ENCODE measurements around the gene ELOB.

ELOB gene

GRCh38 chr16:2745116-2745890, 31.8 kb downstream of the ELOB start:
- Histone ChIP-seq H3K4me1 (ENCODE audit: control insufficient read depth, insufficient read depth, low read length) (no peaks in the 10 kb centered on the region), H3K27me3 (ENCODE audit: control insufficient read depth, insufficient read depth, low read length, poor library complexity, severe bottlenecking) (no peaks in the 10 kb centered on the region), H3K4me3 (ENCODE audit: insufficient read depth, low read depth, low read length) (no peak overlapping the region), H3K36me3 (ENCODE audit: control insufficient read depth, insufficient read depth, low read length) (no peaks in the 10 kb centered on the region), H3K9me3 (ENCODE audit: control insufficient read depth, low read length) (no peaks in the 10 kb centered on the region), H3K27ac (ENCODE audit: insufficient read depth, low read depth, low read length, poor library complexity, severe bottlenecking) (no peak overlapping the region)
- 87 to 88% methylated on average over 15 of the region's 15 CpGs for WGBS, 2 experiments

GRCh38 chr16:2744711-2745110, 32.4 kb downstream of the ELOB start:
- H3K27me3 ChIP-seq (ENCODE audit: control insufficient read depth, insufficient read depth, low read length, poor library complexity, severe bottlenecking): no peaks in the 10 kb centered on the region
- no peaks in the 10 kb centered on the region for H3K9me3 ChIP-seq (ENCODE audit: control insufficient read depth, low read length)
- H3K27ac ChIP-seq (ENCODE audit: insufficient read depth, low read depth, low read length, poor library complexity, severe bottlenecking): no peak overlapping the region
- no peaks in the 10 kb centered on the region for H3K4me1 ChIP-seq (ENCODE audit: control insufficient read depth, insufficient read depth, low read length)
- WGBS, 2 experiments: 92 to 95% methylated on average over 6 of the region's 6 CpGs
- H3K4me3 ChIP-seq (ENCODE audit: insufficient read depth, low read depth, low read length): no peak overlapping the region
- no peaks in the 10 kb centered on the region for H3K36me3 ChIP-seq (ENCODE audit: control insufficient read depth, insufficient read depth, low read length)

- 92% methylated on average over 19 of the region's 19 CpGs for WGBS, 2 experiments
- Histone ChIP-seq H3K4me1 (ENCODE audit: control insufficient read depth, insufficient read depth, low read length) (no peaks in the 10 kb centered on the region), H3K9me3 (ENCODE audit: control insufficient read depth, low read length) (no peaks in the 10 kb centered on the region), H3K36me3 (ENCODE audit: control insufficient read depth, insufficient read depth, low read length) (no peaks in the 10 kb centered on the region), H3K4me3 (ENCODE audit: insufficient read depth, low read depth, low read length) (no peak overlapping the region), H3K27me3 (ENCODE audit: control insufficient read depth, insufficient read depth, low read length, poor library complexity, severe bottlenecking) (no peaks in the 10 kb centered on the region), H3K27ac (ENCODE audit: insufficient read depth, low read depth, low read length, poor library complexity, severe bottlenecking) (no peak overlapping the region)
These were observed 33.9 kb downstream of the ELOB start for GRCh38 chr16:2743007-2743810.

- Histone ChIP-seq H3K36me3 (ENCODE audit: control insufficient read depth, insufficient read depth, low read length) (no peaks in the 10 kb centered on the region), H3K4me1 (ENCODE audit: control insufficient read depth, insufficient read depth, low read length) (no peaks in the 10 kb centered on the region), H3K27ac (ENCODE audit: insufficient read depth, low read depth, low read length, poor library complexity, severe bottlenecking) (no peak overlapping the region), H3K27me3 (ENCODE audit: control insufficient read depth, insufficient read depth, low read length, poor library complexity, severe bottlenecking) (no peaks in the 10 kb centered on the region), H3K9me3 (ENCODE audit: control insufficient read depth, low read length) (no peaks in the 10 kb centered on the region), H3K4me3 (ENCODE audit: insufficient read depth, low read depth, low read length) (no peak overlapping the region)
- WGBS, 2 experiments: 93% methylated on average over 12 of the region's 12 CpGs
These were observed 34.6 kb downstream of the ELOB start for GRCh38 chr16:2742323-2743006.

- H3K27ac ChIP-seq (ENCODE audit: insufficient read depth, low read depth, low read length, poor library complexity, severe bottlenecking): no peak overlapping the region
- WGBS, 2 experiments: 90 to 94% methylated on average over 4 of the region's 4 CpGs
- H3K36me3 ChIP-seq (ENCODE audit: control insufficient read depth, insufficient read depth, low read length): no peaks in the 10 kb centered on the region
These were observed 35.9 kb downstream of the ELOB start for GRCh38 chr16:2741168-2741567.

GRCh38 chr16:2740476-2740875, 36.6 kb downstream of the ELOB start:
- no peaks in the 10 kb centered on the region for H3K27me3 ChIP-seq (ENCODE audit: control insufficient read depth, insufficient read depth, low read length, poor library complexity, severe bottlenecking)
- H3K36me3 ChIP-seq (ENCODE audit: control insufficient read depth, insufficient read depth, low read length): no peaks in the 10 kb centered on the region
- no peaks in the 10 kb centered on the region for H3K4me1 ChIP-seq (ENCODE audit: control insufficient read depth, insufficient read depth, low read length)
- H3K27ac ChIP-seq (ENCODE audit: insufficient read depth, low read depth, low read length, poor library complexity, severe bottlenecking): no peak overlapping the region
- WGBS, 2 experiments: 91 to 95% methylated on average over 6 of the region's 6 CpGs
- no peaks in the 10 kb centered on the region for H3K9me3 ChIP-seq (ENCODE audit: control insufficient read depth, low read length)
- no peak overlapping the region for H3K4me3 ChIP-seq (ENCODE audit: insufficient read depth, low read depth, low read length)

More at GRCh38 chr16:2741168-2741567, 35.9 kb downstream of the ELOB start:
- no peak overlapping the region for H3K4me3 ChIP-seq (ENCODE audit: insufficient read depth, low read depth, low read length)
- H3K9me3 ChIP-seq (ENCODE audit: control insufficient read depth, low read length): no peaks in the 10 kb centered on the region
- no peaks in the 10 kb centered on the region for H3K4me1 ChIP-seq (ENCODE audit: control insufficient read depth, insufficient read depth, low read length)
- no peaks in the 10 kb centered on the region for H3K27me3 ChIP-seq (ENCODE audit: control insufficient read depth, insufficient read depth, low read length, poor library complexity, severe bottlenecking)

- Histone ChIP-seq H3K27ac (ENCODE audit: insufficient read depth, low read depth, low read length, poor library complexity, severe bottlenecking) (no peak overlapping the region), H3K4me1 (ENCODE audit: control insufficient read depth, insufficient read depth, low read length) (no peaks in the 10 kb centered on the region), H3K9me3 (ENCODE audit: control insufficient read depth, low read length) (no peaks in the 10 kb centered on the region), H3K4me3 (ENCODE audit: insufficient read depth, low read depth, low read length) (no peak overlapping the region), H3K36me3 (ENCODE audit: control insufficient read depth, insufficient read depth, low read length) (no peaks in the 10 kb centered on the region), H3K27me3 (ENCODE audit: control insufficient read depth, insufficient read depth, low read length, poor library complexity, severe bottlenecking) (no peaks in the 10 kb centered on the region)
- WGBS, 2 experiments: 86% methylated on average over 8 of the region's 8 CpGs
These were observed 37.3 kb downstream of the ELOB start for GRCh38 chr16:2739625-2740430.

- WGBS, 2 experiments: 84 to 88% methylated on average over 5 of the region's 5 CpGs
These were observed 38.5 kb downstream of the ELOB start for GRCh38 chr16:2738615-2739014.

GRCh38 chr16:2737895-2738418, 39.1 kb downstream of the ELOB start:
- no peak overlapping the region for H3K27ac ChIP-seq (ENCODE audit: insufficient read depth, low read depth, low read length, poor library complexity, severe bottlenecking)
- 78 to 80% methylated on average over 7 of the region's 7 CpGs for WGBS, 2 experiments
- no peaks in the 10 kb centered on the region for H3K27me3 ChIP-seq (ENCODE audit: control insufficient read depth, insufficient read depth, low read length, poor library complexity, severe bottlenecking)

More at GRCh38 chr16:2738615-2739014, 38.5 kb downstream of the ELOB start:
- no peak overlapping the region for H3K27ac ChIP-seq (ENCODE audit: insufficient read depth, low read depth, low read length, poor library complexity, severe bottlenecking)
- no peaks in the 10 kb centered on the region for H3K36me3 ChIP-seq (ENCODE audit: control insufficient read depth, insufficient read depth, low read length)
- no peaks in the 10 kb centered on the region for H3K9me3 ChIP-seq (ENCODE audit: control insufficient read depth, low read length)
- H3K4me3 ChIP-seq (ENCODE audit: insufficient read depth, low read depth, low read length): no peak overlapping the region
- no peaks in the 10 kb centered on the region for H3K27me3 ChIP-seq (ENCODE audit: control insufficient read depth, insufficient read depth, low read length, poor library complexity, severe bottlenecking)
- no peaks in the 10 kb centered on the region for H3K4me1 ChIP-seq (ENCODE audit: control insufficient read depth, insufficient read depth, low read length)

More at GRCh38 chr16:2737895-2738418, 39.1 kb downstream of the ELOB start:
- H3K4me1 ChIP-seq (ENCODE audit: control insufficient read depth, insufficient read depth, low read length): no peaks in the 10 kb centered on the region
- H3K4me3 ChIP-seq (ENCODE audit: insufficient read depth, low read depth, low read length): no peak overlapping the region
- H3K9me3 ChIP-seq (ENCODE audit: control insufficient read depth, low read length): no peaks in the 10 kb centered on the region
- H3K36me3 ChIP-seq (ENCODE audit: control insufficient read depth, insufficient read depth, low read length): no peaks in the 10 kb centered on the region

All from ectodermal cell (in vitro differentiated cells).